CD4-positive, alpha-beta T cell treated with Interleukin-15 for 1 hour (primary cell): ENCODE results near the gene FTO.
"Not testable (repeated sequence)": the region's sequence is repeated elsewhere in the genome, so short reads cannot be mapped to it uniquely, and the experiment has no call there.

Experiments used
- DNase-seq: peaks from one replicate; pipeline ENCODE4 v3.0.0-alpha.2; 2020

FTO gene

GRCh38 chr16:53832896-53833544 is 129.1 kb downstream of the FTO start:
- no peak for DNase-seq

- no peak for DNase-seq
Measured at GRCh38 chr16:53836142-53836541, 132.2 kb downstream of the FTO start.

- no peak for DNase-seq
Measured at GRCh38 chr16:53836680-53837079, 132.7 kb downstream of the FTO start.

GRCh38 chr16:53837426-53837825 is 133.5 kb downstream of the FTO start:
- no peak for DNase-seq

GRCh38 chr16:53839150-53839549 is 135.2 kb downstream of the FTO start:
- DNase-seq: no peak

- no peak for DNase-seq
Measured at GRCh38 chr16:53840456-53840855, 136.5 kb downstream of the FTO start.

- no peak for DNase-seq
Measured at GRCh38 chr16:53841884-53842283, 137.9 kb downstream of the FTO start.

- DNase-seq: no peak
Measured at GRCh38 chr16:53843084-53843483, 139.1 kb downstream of the FTO start.

- no peak for DNase-seq
Measured at GRCh38 chr16:53844804-53845203, 140.8 kb downstream of the FTO start.

GRCh38 chr16:53846549-53846948 is 142.6 kb downstream of the FTO start:
- not testable (repeated sequence) for DNase-seq

GRCh38 chr16:53846971-53847370 is 143.0 kb downstream of the FTO start:
- no peak for DNase-seq

- DNase-seq: no peak
Measured at GRCh38 chr16:53848277-53848942, 144.5 kb downstream of the FTO start.

GRCh38 chr16:53848950-53849349 is 145.0 kb downstream of the FTO start:
- DNase-seq: no peak

GRCh38 chr16:53849585-53849984 is 145.6 kb downstream of the FTO start:
- no peak for DNase-seq

GRCh38 chr16:53849994-53850393 is 146.0 kb downstream of the FTO start:
- no peak for DNase-seq

GRCh38 chr16:53852678-53853077 is 148.7 kb downstream of the FTO start:
- DNase-seq: no peak

GRCh38 chr16:53855056-53855455 is 151.1 kb downstream of the FTO start:
- DNase-seq: no peak

GRCh38 chr16:53855511-53855910 is 151.6 kb downstream of the FTO start:
- no peak for DNase-seq

GRCh38 chr16:53859995-53860540 is 156.1 kb downstream of the FTO start:
- no peak for DNase-seq

- DNase-seq: no peak
Measured at GRCh38 chr16:53863861-53864260, 159.9 kb downstream of the FTO start.

- no peak for DNase-seq
Measured at GRCh38 chr16:53864819-53865493, 161.0 kb downstream of the FTO start.

- no peak for DNase-seq
Measured at GRCh38 chr16:53865494-53865863, 161.5 kb downstream of the FTO start.

GRCh38 chr16:53866520-53866919 is 162.6 kb downstream of the FTO start:
- no peak for DNase-seq

GRCh38 chr16:53870831-53871230 is 166.9 kb downstream of the FTO start:
- no peak for DNase-seq
